Left renal pelvis (tissue), 4 donors: ENCODE measurements around the gene NCAM2. TPM values are rescaled to one million over a fixed set of nuclear protein-coding genes. Genes with fewer than 3 reads are reported as not detected.

ENCODE experiments used
- DNase-seq, 4 donors: peaks; one replicate each; pipeline ENCODE4 v3.0.0-alpha.2; 2013; ENCODE audit warnings: low read depth in 4 of 4, low spot score in 3 of 4
- polyA plus RNA-seq, 4 donors: library from polyadenylated mRNA; unstranded; fragments of 120-200 nt; gene quantifications; one replicate each; pipeline ENCODE4 v1.2.1, GENCODE V29; 2013; ENCODE audit not compliant: insufficient read length in 4 of 4

Gene NCAM2
- polyA plus RNA-seq, 4 donors: 5.8 to 48.1 (median 12.3) TPM

GRCh38 chr21:21025742-21026141 lies 27.5 kb downstream of the NCAM2 start:
- no peak for DNase-seq

- no peak for DNase-seq
Observed at GRCh38 chr21:21028275-21028820, 30.1 kb downstream of the NCAM2 start.

DNA sequence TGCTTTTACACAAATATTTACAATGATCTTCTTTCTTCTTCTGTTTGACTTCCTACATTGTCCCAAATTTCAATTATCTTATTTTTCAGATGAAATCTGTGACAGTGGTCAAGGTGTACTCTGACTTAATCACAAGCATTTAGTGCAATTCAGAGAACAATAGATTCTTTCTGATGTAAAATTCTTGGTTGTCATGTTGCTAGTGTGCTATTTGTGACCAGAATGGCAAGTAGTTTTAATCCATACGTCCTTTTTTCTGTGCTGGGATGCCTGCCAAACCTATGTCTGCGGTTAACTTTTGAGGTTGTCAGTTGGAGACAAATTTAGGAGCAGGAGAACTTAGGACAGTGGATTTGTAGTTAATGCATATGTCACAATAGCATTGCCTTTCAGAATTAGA lies 31.0 kb downstream of the NCAM2 start:
- no peak for DNase-seq

- no peak for DNase-seq
Observed at GRCh38 chr21:21030311-21030710, 32.1 kb downstream of the NCAM2 start.

- DNase-seq: no peak
Observed at GRCh38 chr21:21034036-21034435, 35.8 kb downstream of the NCAM2 start.

DNA sequence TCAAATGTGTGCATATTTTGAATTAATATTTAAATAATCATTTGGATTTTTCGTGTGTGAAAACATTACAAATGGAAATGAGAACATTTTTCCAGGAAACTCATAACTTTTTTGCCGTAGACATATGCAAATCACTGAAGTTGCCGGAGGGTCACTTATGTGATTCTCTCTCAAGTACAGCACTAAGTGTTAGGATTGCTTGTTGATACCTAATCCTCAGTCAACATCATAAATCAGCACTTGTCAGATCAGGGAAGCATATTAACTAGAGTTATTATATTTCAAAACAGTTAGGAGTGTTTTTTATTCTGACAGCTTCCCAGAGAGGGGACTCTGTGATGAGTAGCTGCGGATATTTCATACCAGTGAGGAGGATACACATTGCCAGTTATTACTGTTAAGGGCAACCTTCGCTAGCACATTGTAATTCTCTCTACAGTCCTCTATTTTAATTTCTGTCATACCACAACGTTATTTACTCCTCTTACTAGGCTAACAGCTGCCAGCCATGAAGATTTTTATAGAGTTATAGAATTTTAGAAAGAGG lies 41.5 kb downstream of the NCAM2 start:
- DNase-seq: no peak

- DNase-seq: no peak
Observed at GRCh38 chr21:21045518-21045917, 47.3 kb downstream of the NCAM2 start.

GRCh38 chr21:21046063-21046462 lies 47.9 kb downstream of the NCAM2 start:
- no peak for DNase-seq

DNA sequence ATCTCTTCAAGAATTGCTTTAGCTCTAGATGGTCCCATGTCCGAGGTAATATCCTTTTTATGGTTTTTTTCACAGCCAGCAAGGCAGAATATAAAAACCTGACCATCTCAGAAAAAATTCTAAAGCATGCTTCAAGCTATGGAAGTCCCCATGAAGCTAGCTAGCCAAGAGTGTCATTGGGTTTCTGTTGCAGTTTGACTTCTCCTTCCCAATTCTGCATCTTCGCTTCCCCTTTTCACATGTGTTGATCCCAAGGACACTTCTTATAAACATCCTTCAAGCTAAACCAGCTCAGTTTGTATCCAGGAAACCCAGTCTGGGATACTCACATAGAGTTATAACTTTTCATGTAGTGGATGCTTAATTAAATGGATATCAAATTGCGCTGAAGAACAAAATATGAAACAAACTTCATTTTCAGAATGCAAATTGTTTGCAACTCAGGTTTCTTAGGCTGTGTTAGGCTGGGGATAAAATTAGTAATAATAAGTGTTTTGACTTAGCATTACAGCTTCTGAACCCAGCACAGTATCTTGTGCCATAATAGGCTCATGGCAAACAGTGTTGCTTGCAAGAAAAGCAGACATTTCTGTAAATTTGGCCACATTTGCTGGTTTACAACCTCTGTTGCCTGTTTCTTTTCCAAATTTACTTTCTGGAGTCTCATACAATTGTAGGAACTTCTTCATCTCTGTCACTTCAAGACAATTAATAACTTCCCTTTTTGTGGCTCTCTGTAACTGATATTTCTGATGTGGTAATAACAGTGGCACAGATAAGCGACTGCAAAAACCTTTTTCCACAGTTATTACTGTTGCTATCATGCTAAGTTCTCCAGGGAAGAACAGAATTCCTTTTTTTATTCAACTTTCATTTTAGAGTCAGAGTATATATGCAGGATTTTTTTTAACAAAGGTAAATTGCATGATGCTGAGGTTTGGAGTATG lies 53.2 kb downstream of the NCAM2 start:
- no peak for DNase-seq

- DNase-seq: no peak
Observed at GRCh38 chr21:21052672-21053071, 54.5 kb downstream of the NCAM2 start.

DNA sequence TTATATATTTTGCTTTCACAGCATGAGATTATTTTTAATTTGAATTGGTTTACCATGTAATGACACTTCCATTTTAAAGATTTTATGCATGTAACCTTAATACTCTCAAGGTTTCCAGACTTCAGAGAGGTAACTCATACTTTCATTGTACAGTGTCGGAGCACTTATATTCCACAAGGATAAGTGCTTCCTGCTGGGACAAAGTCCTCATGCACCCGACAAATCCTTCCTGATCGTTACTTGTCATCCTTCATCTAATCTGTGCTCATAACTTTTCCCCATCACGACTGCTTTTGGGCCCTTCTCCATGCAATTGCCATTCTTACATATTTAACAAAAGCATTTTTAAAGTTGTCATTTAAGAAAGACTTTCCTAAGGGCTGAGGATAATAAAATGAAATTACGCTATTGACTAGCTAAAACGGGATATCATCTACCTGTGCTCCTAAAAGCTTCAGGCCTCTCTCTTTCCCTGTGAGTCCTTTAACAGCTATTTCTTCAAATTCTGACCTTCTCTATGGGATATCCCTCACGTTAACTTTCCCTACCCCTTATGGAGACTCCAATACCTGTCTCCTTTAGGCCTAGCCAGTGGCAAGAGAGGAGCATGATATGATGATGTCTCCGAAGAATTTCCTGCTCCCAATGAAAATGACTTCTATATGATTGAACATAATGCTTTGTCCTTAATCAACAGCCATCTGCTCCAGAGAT lies 59.3 kb downstream of the NCAM2 start:
- DNase-seq: no peak

DNA sequence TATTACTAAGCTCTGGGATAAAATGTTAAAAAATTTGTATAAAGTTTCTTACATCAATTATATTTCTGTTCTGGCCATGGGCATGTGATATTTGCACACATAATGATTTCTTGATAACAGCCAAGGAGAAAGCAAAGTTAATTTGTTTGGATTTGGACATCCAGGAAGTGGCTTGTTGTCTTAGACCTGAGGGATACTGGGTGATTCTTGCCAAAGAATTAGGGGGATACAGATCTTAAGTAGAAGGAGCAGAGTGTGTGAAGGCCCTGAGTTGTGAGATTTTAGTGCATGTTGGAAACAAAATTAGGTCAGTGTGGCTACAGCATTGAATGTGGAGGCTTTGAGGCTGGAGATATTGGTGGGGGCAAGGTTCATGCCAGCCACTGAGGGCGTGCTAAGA lies 65.6 kb downstream of the NCAM2 start:
- DNase-seq: no peak

DNA sequence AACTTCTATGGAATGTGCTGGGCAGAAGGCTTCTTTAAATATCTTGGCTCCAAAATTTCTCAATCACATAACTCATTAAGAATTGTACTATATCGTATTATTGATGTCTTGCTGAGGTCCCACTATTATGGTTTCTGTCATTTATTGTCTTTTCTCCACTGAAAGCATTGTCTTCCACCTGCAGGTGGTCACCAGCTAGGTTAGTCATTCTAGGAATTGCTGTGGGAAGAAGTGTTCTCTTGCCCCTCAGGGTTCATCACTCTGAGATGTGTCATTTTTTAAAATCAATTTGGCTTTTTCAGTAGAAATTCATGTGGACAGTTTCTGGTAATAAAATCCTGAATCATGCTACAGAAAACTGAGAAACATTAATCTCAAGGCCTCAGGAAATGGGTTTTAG lies 66.1 kb downstream of the NCAM2 start:
- no peak for DNase-seq

DNA sequence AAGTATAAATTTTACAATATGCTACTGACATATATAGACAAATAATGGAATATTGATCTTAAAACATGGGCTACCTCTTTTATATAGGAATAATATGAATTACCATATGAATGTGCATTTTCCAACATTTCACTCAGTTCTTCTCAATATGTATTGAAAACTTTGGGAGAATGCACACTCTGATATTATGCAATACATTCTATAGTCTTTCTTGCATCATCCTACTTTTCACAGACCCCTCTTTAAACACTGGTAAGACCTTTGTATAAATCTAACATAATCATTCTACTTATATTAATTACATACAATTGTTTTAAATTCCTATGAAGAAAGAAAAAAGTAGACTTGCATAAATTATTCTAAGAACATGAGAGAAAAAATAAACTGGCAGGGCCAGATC lies 69.2 kb downstream of the NCAM2 start:
- DNase-seq: no peak

DNA sequence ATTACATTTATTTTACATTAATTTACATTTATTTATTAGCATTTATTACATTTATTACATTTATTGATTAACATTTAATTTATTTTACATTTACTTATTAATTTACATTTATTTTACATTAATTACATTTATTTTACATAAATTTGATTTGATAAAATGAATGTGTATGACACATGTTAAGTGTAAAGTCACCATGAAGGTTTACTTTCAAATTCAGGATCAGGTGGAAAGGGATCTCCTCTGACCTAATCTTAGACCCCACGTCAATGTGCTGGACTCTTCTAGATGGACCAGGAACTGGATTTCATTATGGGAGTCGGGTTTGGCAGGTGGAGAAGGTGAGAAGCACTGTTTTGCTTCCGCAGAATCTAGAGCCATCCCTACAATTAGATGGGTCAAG lies 76.1 kb downstream of the NCAM2 start:
- no peak for DNase-seq

GRCh38 chr21:21076051-21076450 lies 77.8 kb downstream of the NCAM2 start:
- DNase-seq: no peak

DNA sequence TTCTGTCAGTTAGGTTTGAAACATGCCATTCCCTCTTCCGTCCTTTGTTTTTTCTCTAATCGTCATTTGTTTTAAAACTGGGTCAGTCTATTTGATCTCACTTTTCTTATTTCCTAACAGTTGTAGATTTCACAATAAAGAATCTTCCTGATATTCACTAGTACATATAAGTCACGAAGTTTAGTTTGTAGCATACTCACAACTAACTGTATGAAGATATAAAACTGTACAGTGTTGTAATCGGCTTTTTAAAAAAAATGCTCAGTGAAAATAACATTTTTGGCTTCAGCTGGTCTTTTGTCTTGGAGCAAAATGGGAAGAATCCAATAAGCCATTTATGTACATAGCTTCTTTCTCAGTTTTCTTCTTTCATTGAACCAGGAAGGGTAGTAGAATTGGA lies 78.3 kb downstream of the NCAM2 start:
- DNase-seq: no peak

DNA sequence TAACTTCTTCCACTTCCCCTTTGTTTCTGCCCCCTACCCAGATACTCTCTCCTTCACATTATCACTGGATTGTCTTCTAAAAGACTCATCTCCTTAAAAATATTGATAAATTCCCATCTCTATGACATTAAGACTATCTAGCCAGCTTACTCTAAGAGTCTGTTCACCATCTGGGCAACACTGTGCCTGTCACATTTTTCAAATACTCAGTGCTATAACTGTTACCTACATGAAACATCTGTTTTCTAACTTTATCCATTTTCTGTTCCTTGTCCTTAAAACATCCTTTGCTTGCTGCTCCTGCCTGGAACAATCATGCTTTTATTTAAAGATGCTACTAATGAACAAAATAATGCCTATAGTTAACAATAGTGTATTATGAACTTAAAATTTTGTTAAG lies 81.4 kb downstream of the NCAM2 start:
- DNase-seq: no peak

DNA sequence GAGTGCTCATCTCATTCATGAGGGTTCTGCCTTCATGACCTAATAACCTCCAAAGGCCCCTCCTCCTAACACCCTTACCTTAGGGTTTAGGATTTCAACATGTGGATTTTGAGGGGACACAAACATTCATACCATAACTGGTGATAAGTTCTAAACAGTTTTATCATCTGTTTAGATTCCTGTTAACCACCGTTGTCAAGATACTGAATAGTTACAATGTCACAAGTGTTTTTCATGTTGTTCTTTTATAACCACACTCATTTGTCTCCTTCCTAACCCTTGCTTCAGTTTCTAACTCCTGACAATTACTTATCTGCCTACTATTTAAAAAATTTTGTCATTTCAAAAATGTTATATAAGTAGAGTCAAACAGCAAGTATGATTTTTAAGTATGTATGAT lies 86.0 kb downstream of the NCAM2 start:
- no peak for DNase-seq

DNA sequence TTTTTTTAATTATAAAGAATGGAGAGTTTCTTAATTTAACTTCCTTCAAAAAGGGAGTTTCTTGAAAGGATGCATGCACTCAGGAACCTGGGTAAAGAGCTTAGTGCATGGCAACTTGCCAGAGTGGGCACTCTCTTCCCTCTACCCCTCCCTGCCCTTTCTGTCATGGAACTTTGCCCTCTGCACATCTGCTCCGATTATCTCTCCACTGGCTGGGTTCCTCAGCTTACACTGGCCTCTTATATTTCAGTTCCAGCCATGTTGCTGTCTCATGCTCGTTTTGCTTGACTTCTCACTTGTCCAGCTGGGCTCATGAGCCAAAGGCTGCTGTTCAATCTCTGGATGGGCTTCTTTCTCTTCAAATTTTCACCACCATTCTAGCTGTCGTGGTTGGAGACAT lies 87.0 kb downstream of the NCAM2 start:
- DNase-seq: no peak

GRCh38 chr21:21096956-21097355 lies 98.7 kb downstream of the NCAM2 start:
- no peak for DNase-seq
